Lower leg skin (tissue), 3 donors: ENCODE data around the gene PDE3B.

Experiments
- POLR2A ChIP-seq, 2 donors: fragments of 450-650 bp; IDR thresholded peaks; one replicate each; pipeline ENCODE4 v1.6.1; 2016 to 2017; ENCODE audit warnings: antibody characterized with exemption in 2 of 2, mild to moderate bottlenecking in 1 of 2, moderate library complexity in 1 of 2
- TF ChIP-seq, protein P1 (sequence below), 3 donors: fragments of 450-650 bp; IDR thresholded peaks; one replicate each; pipeline ENCODE4 v1.5.1; 2016; ENCODE audit warnings: antibody characterized with exemption in 3 of 3, mild to moderate bottlenecking in 3 of 3, moderate library complexity in 2 of 3

DNA sequence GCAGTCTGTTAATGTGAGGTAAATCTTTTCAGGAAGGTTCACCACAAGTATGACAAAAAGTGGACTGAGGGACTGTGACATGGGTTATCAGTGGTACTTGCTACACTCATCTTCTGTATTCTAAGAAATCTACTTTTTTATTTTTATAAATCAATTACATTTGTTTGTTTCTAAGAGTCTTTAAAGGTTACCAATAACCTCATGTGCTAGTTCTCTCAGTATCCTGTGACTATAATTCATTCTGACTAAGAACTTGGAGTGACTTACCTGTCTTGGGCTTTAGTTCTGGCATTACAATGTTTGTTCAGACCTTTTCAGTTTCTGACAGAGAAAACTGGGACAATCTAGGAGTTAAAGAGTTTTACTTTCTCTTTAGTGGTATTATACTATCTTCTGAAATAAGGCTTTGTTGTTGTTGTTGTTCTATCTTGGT, 108.4 kb downstream of the PDE3B start:
- TF ChIP-seq POLR2A (IDR thresholded peaks at IDR 0.05): no peak
- TF ChIP-seq, protein P1, sequence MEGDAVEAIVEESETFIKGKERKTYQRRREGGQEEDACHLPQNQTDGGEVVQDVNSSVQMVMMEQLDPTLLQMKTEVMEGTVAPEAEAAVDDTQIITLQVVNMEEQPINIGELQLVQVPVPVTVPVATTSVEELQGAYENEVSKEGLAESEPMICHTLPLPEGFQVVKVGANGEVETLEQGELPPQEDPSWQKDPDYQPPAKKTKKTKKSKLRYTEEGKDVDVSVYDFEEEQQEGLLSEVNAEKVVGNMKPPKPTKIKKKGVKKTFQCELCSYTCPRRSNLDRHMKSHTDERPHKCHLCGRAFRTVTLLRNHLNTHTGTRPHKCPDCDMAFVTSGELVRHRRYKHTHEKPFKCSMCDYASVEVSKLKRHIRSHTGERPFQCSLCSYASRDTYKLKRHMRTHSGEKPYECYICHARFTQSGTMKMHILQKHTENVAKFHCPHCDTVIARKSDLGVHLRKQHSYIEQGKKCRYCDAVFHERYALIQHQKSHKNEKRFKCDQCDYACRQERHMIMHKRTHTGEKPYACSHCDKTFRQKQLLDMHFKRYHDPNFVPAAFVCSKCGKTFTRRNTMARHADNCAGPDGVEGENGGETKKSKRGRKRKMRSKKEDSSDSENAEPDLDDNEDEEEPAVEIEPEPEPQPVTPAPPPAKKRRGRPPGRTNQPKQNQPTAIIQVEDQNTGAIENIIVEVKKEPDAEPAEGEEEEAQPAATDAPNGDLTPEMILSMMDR (IDR thresholded peaks at IDR 0.05): no peak
